HG03565 (cell line): ENCODE measurements around the gene ETS2.
"Not testable (repeated sequence)": the region's sequence is repeated elsewhere in the genome, so short reads cannot be mapped to it uniquely, and the experiment has no call there.

ENCODE experiments used
- ATAC-seq: cut with Tn5 transposase; IDR thresholded peaks from one replicate; pipeline ENCODE4 v1.9.1; 2021; ENCODE audit warnings: mild to moderate bottlenecking, moderate library complexity; ENCODE audit not compliant: unreplicated experiment

ETS2 gene

GRCh38 chr21:38816400-38816977, 10.8 kb downstream of the ETS2 start:
- ATAC-seq: no peak

GRCh38 chr21:38817371-38818324, 11.9 kb downstream of the ETS2 start:
- no peak for ATAC-seq

GRCh38 chr21:38818325-38818723, 12.6 kb downstream of the ETS2 start:
- ATAC-seq: no peak

GRCh38 chr21:38819051-38819718, 13.5 kb downstream of the ETS2 start:
- no peak for ATAC-seq

GRCh38 chr21:38819719-38820159, 14.0 kb downstream of the ETS2 start:
- no peak for ATAC-seq

GRCh38 chr21:38820471-38821239, 14.9 kb downstream of the ETS2 start:
- no peak for ATAC-seq

- no peak for ATAC-seq
Measured at GRCh38 chr21:38821248-38821647, 15.5 kb downstream of the ETS2 start.

GRCh38 chr21:38821959-38822682, 16.4 kb downstream of the ETS2 start:
- no peak for ATAC-seq

- no peak for ATAC-seq
Measured at GRCh38 chr21:38822778-38823238, 17.1 kb downstream of the ETS2 start.

GRCh38 chr21:38823737-38824123, 18.0 kb downstream of the ETS2 start:
- ATAC-seq: no peak

- ATAC-seq: no peak
Measured at GRCh38 chr21:38824124-38824822, 18.5 kb downstream of the ETS2 start.

- ATAC-seq: no peak
Measured at GRCh38 chr21:38825269-38825668, 19.5 kb downstream of the ETS2 start.

GRCh38 chr21:38825921-38826320, 20.2 kb downstream of the ETS2 start:
- ATAC-seq: no peak

- not testable (repeated sequence) for ATAC-seq
Measured at GRCh38 chr21:38828111-38828510, 22.4 kb downstream of the ETS2 start.

GRCh38 chr21:38830671-38831525, 25.2 kb downstream of the ETS2 start:
- peak; percentile 55 for ATAC-seq

GRCh38 chr21:38831526-38832467, 26.1 kb downstream of the ETS2 start:
- peak; percentile 84 for ATAC-seq

GRCh38 chr21:38832664-38833063, 26.9 kb downstream of the ETS2 start:
- no peak for ATAC-seq
